ENCODE data around the gene TIGD1.

GRCh38 chr2:232588031-232588430, 37.7 kb upstream of the TIGD1 start:
- TF ChIP-seq EZH2 (conservative IDR thresholded peaks at IDR 0.05; ENCODE audit: low read depth, low read length) (no peak), ZSCAN12 (CRISPR knock-in tag; IDR thresholded peaks at IDR 0.05) (no peak), JUNB (CRISPR knock-in tag; IDR thresholded peaks at IDR 0.05; ENCODE audit: borderline replicate concordance) (no peak), CTCF (CRISPR knock-in tag; IDR thresholded peaks at IDR 0.05) (no peak)
- TF ChIP-seq, protein P1, sequence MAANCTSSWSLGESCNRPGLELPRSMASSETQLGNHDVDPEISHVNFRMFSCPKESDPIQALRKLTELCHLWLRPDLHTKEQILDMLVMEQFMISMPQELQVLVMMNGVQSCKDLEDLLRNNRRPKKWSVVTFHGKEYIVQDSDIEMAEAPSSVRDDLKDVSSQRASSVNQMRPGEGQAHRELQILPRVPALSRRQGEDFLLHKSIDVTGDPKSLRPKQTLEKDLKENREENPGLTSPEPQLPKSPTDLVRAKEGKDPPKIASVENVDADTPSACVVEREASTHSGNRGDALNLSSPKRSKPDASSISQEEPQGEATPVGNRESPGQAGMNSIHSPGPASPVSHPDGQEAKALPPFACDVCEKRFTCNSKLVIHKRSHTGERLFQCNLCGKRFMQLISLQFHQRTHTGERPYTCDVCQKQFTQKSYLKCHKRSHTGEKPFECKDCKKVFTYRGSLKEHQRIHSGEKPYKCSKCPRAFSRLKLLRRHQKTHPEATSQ (CRISPR knock-in tag; IDR thresholded peaks at IDR 0.05; ENCODE audit: borderline replicate concordance), result no peak
